Measurements from ENCODE around the gene STX18.

Gene STX18

GRCh38 chr4:4415806-4416805, 125.7 kb downstream of the STX18 start:
- no peak for DNase-seq

GRCh38 chr4:4415107-4415805, 126.6 kb downstream of the STX18 start:
- no peak for DNase-seq

DNA sequence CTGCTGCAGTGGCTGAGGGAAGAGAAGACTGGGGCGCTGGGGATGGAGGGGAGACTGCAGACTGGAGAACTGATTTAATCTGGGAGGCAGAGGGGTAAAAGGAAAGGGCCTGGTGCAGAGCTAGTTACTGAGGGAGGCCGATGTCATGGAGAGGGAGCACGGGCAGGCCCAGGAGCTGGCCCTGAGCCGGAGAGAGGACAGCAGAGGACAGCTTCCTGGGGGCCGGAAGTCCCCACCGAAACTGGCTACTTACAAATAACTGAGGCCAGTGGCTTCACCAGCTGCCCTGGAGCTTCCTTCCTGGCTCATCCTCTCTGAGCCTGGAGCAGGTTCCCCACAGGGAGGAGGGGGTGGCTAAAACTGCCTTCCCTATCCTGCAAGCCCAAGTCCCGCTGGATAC, 128.0 kb downstream of the STX18 start:
- no peak for DNase-seq

DNA sequence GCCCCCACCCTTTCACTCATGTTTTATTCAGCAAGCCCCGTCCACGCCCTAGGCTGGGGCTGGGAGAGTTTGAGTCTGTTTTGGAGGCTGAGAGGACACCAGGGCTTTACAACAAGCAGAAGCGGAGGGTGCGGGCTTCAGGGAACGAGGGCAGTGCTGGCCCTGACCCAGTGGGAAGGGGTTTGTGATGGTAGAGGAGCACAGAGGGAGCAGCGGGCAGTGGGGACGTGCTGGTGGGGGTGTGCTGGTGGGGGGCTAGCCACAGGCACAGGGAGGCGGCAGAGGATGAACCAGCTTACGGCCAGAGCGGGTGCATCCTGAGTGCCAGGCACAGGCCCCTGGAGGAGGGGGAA, 128.5 kb downstream of the STX18 start:
- no peak for DNase-seq

DNA sequence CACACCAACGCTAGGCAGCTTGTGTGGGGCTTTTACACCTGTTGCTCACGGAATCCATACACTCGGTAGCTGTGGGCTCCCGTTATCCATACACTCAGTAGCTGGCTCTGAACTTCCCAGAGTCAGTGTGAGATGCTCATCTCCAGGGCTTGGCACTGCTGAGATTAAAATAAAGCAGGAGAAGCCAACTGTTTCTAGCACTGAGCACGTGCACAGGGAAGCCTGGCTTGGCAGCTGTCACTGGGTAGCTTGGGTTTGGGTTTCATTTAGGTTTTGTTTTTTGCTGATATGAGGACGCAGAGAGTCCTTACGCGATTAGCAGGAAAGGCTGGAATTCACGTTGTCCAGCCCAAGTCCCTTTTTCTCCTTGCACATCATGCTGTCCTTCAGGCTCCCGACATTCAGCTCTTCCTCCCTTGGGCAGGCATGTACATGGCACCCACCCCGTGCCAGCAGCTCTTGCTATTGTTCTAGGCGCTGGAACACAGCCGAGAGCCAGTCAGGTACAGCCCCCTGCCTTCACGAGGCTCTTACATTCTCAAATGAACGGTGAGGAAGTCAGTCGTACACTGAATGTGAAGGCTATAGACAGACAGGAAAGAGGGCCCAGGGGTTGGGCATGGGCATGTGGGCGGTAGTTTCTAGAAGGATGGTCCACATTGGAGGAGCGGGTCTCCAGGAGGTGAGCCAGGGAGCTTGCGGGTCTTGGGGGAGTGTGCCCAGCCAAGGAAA, 129.0 kb downstream of the STX18 start:
- DNase-seq = no peak

DNA sequence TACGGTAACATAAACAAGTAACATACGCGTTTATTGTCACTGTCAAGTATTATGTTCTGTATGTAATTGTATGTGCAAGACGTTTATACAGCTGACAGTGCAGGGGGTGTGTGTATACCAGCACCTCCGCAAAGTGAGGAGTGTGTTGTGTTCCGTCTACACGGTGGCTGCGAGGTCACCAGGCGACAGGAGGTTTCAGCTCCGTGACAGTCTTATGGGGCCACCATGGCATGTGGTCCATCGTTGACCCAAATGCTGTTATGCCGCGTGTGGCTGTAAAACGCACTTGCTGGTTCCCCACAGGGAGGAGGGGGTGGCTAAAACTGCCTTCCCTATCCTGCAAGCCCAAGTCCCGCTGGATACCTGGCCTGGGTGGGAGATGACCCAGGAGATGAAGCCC, 129.9 kb downstream of the STX18 start:
- no peak for DNase-seq

DNA sequence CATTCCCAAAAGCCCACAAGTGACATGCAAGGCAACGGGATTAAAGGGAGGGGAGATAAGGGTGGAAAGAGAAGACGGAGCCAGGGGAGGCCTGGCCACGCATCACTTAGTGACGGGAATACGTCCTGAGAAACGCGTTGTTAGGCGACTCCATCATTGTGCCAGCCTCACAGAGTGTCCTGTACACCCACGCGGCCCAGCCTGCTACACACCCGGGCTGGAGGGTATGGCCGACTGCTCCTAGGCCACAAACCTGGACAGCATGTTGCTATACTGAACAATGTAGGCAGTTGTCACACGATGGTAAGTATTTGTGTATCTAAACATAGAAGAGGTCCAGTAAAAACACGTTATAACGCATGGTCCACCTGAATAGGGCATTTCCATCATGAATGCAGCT, 131.6 kb downstream of the STX18 start:
- DNase-seq = no peak

- no peak for DNase-seq
Observed at GRCh38 chr4:4409416-4410115, 132.3 kb downstream of the STX18 start.

GRCh38 chr4:4408576-4409335, 133.1 kb downstream of the STX18 start:
- DNase-seq = no peak

DNA sequence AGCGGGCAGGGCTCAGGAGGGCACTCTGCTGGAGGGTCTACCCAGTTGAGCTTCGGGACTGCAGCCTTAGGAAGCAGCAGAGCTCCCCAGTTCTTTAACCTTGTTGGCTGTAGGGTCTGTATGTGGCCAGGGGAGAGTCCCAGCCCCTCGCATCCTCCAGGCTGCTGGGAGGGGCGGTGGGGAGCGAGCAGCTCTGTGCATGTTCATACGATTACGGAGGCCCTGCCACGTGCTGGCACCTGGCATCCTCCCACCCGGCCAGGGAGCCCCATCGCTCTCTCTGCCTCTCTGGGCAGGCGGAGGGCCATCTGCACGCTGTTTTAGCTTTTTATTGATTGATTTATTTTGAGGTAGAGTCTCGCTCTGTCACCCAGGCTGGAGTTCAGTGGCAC, 133.7 kb downstream of the STX18 start:
- no peak for DNase-seq

GRCh38 chr4:4407299-4408131, 134.3 kb downstream of the STX18 start:
- DNase-seq = no peak

GRCh38 chr4:4406455-4407298, 135.2 kb downstream of the STX18 start:
- DNase-seq = no peak

- no peak for DNase-seq
Observed at GRCh38 chr4:4405358-4405962, 136.4 kb downstream of the STX18 start.

DNA sequence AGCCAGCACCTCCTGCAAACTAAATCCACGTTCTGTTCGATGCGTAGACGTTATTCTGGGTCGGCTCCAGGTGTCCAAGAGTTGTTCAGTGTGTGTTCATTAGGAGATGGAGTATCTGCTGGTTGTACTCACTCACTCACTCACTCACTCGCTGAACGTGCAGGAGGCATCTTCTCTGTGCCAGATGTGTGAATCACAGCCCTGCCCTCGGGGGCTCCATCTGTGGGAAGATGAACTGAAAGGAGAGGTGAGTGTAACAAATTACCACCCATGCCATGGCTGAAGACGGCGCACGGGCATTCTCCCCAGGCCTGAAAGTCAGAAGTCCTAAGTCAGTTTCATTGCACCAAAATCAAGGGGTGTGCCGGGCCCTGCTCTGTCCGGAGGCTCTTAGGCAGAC, 138.9 kb downstream of the STX18 start:
- no peak for DNase-seq

GRCh38 chr4:4401036-4401435, 140.8 kb downstream of the STX18 start:
- no peak for DNase-seq

DNA sequence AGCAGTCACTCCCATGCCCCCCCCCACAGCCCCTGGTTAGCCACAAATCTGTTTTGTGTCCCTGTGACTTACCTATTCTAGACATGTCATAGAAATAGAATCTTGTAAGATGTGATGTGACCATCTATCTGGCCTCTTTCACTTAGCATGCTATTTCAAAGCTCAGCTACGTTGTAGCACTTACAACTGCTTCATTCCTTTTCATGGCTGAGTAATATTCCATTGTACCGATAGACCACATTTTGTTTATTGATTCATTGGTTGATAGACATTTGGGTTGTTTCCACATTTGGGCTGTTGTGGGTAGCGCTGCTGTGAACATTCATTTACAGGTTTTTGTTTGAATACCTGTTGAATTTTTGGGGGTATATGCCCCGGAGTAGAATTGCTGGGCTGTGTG, 143.4 kb downstream of the STX18 start:
- DNase-seq = no peak

GRCh38 chr4:4397441-4397819, 144.4 kb downstream of the STX18 start:
- DNase-seq = no peak

DNA sequence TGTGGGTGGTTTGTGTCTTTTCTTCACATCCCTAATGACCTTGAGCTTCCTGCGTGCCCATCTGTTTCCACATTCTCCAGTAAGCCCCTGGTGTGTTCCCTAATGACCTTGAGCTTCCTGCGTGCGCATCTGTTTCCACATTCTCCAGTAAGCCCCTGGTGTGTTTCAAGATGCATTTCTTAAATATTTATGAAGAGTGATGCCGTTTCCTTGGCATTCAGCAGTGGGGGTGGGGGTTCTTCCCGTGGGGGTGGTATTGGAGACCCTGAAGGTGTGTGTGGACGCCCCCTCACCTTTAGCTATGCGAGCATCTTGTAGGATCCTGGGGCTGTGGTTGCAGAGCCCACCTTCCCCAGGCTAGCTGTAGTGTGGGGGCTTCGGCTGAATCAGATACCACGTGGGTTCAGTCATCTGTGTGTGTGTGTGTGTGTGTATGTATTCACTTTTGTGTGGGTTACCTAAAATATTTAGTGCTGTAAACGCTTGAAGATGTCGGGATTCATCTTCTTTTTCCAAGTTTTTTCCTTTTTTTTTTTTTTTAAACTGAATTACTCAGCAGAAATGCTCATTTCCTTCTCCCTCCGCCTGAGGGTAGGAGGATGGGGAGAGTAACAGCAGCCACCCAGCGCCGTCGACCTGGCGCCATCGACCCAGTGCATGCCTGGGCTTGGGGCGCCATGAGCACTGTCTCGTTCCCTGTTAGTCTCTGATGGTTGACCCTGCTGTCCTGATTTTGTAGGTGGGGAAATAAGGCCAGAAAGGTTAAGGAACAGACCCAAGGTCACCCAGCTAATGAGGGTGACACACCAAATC, 145.0 kb downstream of the STX18 start:
- no peak for DNase-seq

Data from NCI-H526 treated with DMSO at 0.1 percent for 48 hours (cell line).